NCI-H2196 (cell line): ENCODE measurements around the gene ABCC12.
A peak's percentile ranks its signal among the peaks of the same experiment; 100 is the strongest.
"Not testable (repeated sequence)": the region's sequence is repeated elsewhere in the genome, so short reads cannot be mapped to it uniquely, and the experiment has no call there.

ENCODE experiments used
- DNase-seq: peaks from one replicate; lab custom pipeline; 2025; ENCODE audit not compliant: unreplicated experiment; lab: John Stamatoyannopoulos, UW

Gene ABCC12

GRCh38 chr16:48166617-48167016 lies 10.8 kb upstream of the ABCC12 start:
- not testable (repeated sequence) for DNase-seq

GRCh38 chr16:48165961-48166578 lies 10.3 kb upstream of the ABCC12 start:
- DNase-seq: peak; percentile 4

GRCh38 chr16:48164907-48165715 lies 9.3 kb upstream of the ABCC12 start:
- peak; percentile 35 for DNase-seq

GRCh38 chr16:48162839-48163410 lies 7.1 kb upstream of the ABCC12 start:
- DNase-seq: no peak

GRCh38 chr16:48161906-48162305 lies 6.1 kb upstream of the ABCC12 start:
- DNase-seq: no peak

GRCh38 chr16:48160575-48160974 lies 4.8 kb upstream of the ABCC12 start:
- DNase-seq: no peak

GRCh38 chr16:48158296-48158695 lies 2.5 kb upstream of the ABCC12 start:
- DNase-seq: no peak

- no peak for DNase-seq
Measured at GRCh38 chr16:48157794-48158193, 2.0 kb upstream of the ABCC12 start.

GRCh38 chr16:48157302-48157701 lies 1.5 kb upstream of the ABCC12 start:
- DNase-seq: no peak

- DNase-seq: peak; percentile 56
Measured at GRCh38 chr16:48156790-48157209, 1.0 kb upstream of the ABCC12 start.

GRCh38 chr16:48153774-48154173 lies 2.0 kb downstream of the ABCC12 start:
- DNase-seq: no peak

- DNase-seq: no peak
Measured at GRCh38 chr16:48152226-48152625, 3.6 kb downstream of the ABCC12 start.

GRCh38 chr16:48150707-48151106 lies 5.1 kb downstream of the ABCC12 start:
- DNase-seq: no peak

- DNase-seq: no peak
Measured at GRCh38 chr16:48146710-48147109, 9.1 kb downstream of the ABCC12 start.

GRCh38 chr16:48146131-48146530 lies 9.7 kb downstream of the ABCC12 start:
- DNase-seq: no peak

GRCh38 chr16:48143812-48144368 lies 11.9 kb downstream of the ABCC12 start:
- DNase-seq: no peak

- no peak for DNase-seq
Measured at GRCh38 chr16:48140821-48141220, 15.0 kb downstream of the ABCC12 start.

GRCh38 chr16:48139517-48139916 lies 16.3 kb downstream of the ABCC12 start:
- DNase-seq: no peak

GRCh38 chr16:48138543-48138942 lies 17.2 kb downstream of the ABCC12 start:
- no peak for DNase-seq

GRCh38 chr16:48137822-48138221 lies 18.0 kb downstream of the ABCC12 start:
- no peak for DNase-seq

- DNase-seq: no peak
Measured at GRCh38 chr16:48136547-48137360, 19.0 kb downstream of the ABCC12 start.
